K562 (cell line): ENCODE results near the gene PLAC8. TPM values are rescaled to one million over a fixed set of nuclear protein-coding genes. Genes with fewer than 3 reads are reported as not detected.

Experiments used
- ATAC-seq: fragments of 200-7000 bp; cut with Tn5 transposase; 3 replicates; pipeline ENCODE4 v1.9.1; 2020; ENCODE audit warnings: moderate library complexity
- BruUV-seq: library from RNA; stranded (reverse); fragments of 400-500 nt; replicated peaks from 2 replicates; lab custom pipeline; 2021; lab: Mats Ljungman, UMichigan
- CTCF ChIA-PET: fragments of 300-600 bp; formaldehyde crosslinking; extraction: SDS; loops from one replicate; lab custom pipeline; 2021; ENCODE audit warnings: low intra/inter-chr PET ratio; lab: Yijun Ruan, JAX
- POLR2A ChIA-PET: fragments of 300-600, 350-650 bp; sonication (Branson Sonifier 250); formaldehyde crosslinking; extraction: SDS; loops from one replicate; lab custom pipeline; 2021; ENCODE audit warnings: antibody characterized with exemption, inconsistent platforms; lab: Yijun Ruan, JAX
- DNase-seq, 4 experiments: peaks; one replicate each; pipeline versions ENCODE4 v3.0.0 to v3.0.0-alpha.2; 2011 to 2018; ENCODE audit warnings: low spot score in 3 of 4, mixed read lengths in 3 of 4; ENCODE audit errors: extremely low read depth in 1 of 4
- FAIRE-seq: peaks from 2 replicates; lab custom pipeline; 2011; peaks lifted over from hg19 to GRCh38; lab: Jason Lieb, UNC
- H2AFZ ChIP-seq: 2 replicates; pipeline ENCODE4 v1.6.0; 2011; ENCODE audit warnings: low read depth, low read length, control low read depth, inconsistent platforms
- H3K27ac ChIP-seq: fragments of 200-600 bp; 3 replicates; pipeline ENCODE4 v1.8.0; 2011; ENCODE audit warnings: low read depth, mild to moderate bottlenecking, control low read depth, inconsistent platforms, low read length, moderate library complexity, mixed read lengths; ENCODE audit errors: extremely low read depth
- H3K27me3 ChIP-seq, 2 experiments: fragments of 300-600 bp in 1 of 2; 2 replicates in 1 of 2; 3 replicates in 1 of 2; pipeline versions ENCODE4 v1.6.0 to v1.8.0; 2011; ENCODE audit warnings: inconsistent platforms in 2 of 2, low read length in 2 of 2, mild to moderate bottlenecking in 1 of 2, mixed read lengths in 1 of 2, moderate library complexity in 1 of 2; ENCODE audit not compliant: control insufficient read depth in 2 of 2, insufficient read depth in 2 of 2
- H3K36me3 ChIP-seq: fragments of 300-600 bp; 3 replicates; pipeline ENCODE4 v1.8.0; 2011; ENCODE audit warnings: mild to moderate bottlenecking, low read length, inconsistent platforms; ENCODE audit not compliant: control insufficient read depth, insufficient read depth
- H3K4me1 ChIP-seq, 2 experiments: fragments of 200-600 bp in 1 of 2; replicated peaks in 1 of 2; 2 replicates in 1 of 2; 3 replicates in 1 of 2; pipeline versions ENCODE4 v1.5.1 to v1.8.0; 2011; ENCODE audit warnings: inconsistent platforms in 2 of 2, low read length in 2 of 2, mild to moderate bottlenecking in 1 of 2, mixed read lengths in 1 of 2, moderate library complexity in 1 of 2; ENCODE audit not compliant: control insufficient read depth in 2 of 2, insufficient read depth in 2 of 2
- H3K4me2 ChIP-seq: 2 replicates; pipeline ENCODE4 v1.6.1; 2011; ENCODE audit warnings: low read length, control low read depth, inconsistent platforms, mixed read lengths; ENCODE audit not compliant: insufficient read depth
- H3K4me3 ChIP-seq: fragments of 200-600 bp; sonication (generic), shearing (Covaris generic); 2 replicates; pipeline ENCODE4 v1.5.1; 2016; ENCODE audit warnings: control low read depth, inconsistent platforms
- H3K79me2 ChIP-seq: fragments of 200-600 bp; 3 replicates; pipeline ENCODE4 v1.8.0; 2011; ENCODE audit warnings: low read length, inconsistent platforms; ENCODE audit not compliant: control insufficient read depth, insufficient read depth
- H3K9ac ChIP-seq, 2 experiments: 2 replicates each; pipeline versions ENCODE4 v1.6.0 to v1.6.1; 2011; ENCODE audit warnings: low read depth in 2 of 2, low read length in 2 of 2, control low read depth in 1 of 2, inconsistent platforms in 1 of 2, mild to moderate bottlenecking in 1 of 2, mixed read lengths in 1 of 2; ENCODE audit not compliant: insufficient read depth in 1 of 2
- H3K9me1 ChIP-seq: one replicate; pipeline ENCODE4 v1.6.0; 2011; ENCODE audit warnings: inconsistent platforms, mild to moderate bottlenecking, low read length, moderate library complexity; ENCODE audit not compliant: control insufficient read depth, insufficient read depth
- H3K9me3 ChIP-seq: replicated peaks from 2 replicates; pipeline ENCODE4 v1.5.1; 2011; ENCODE audit warnings: low read depth, low read length, inconsistent platforms; ENCODE audit not compliant: control insufficient read depth, insufficient read depth
- H4K20me1 ChIP-seq: replicated peaks from 2 replicates; pipeline ENCODE4 v1.6.1; 2011; ENCODE audit warnings: low read length, inconsistent platforms, mixed read lengths; ENCODE audit not compliant: control insufficient read depth, insufficient read depth
- CTCF ChIP-seq, 3 experiments: IDR thresholded peaks in 2 of 3; conservative IDR thresholded peaks in 1 of 3; 2 replicates each; pipeline ENCODE4 v1.5.1; 2011 to 2012; ENCODE audit warnings: low read length in 3 of 3, mild to moderate bottlenecking in 3 of 3, control low read depth in 2 of 3, improper control_type of control experiment in 1 of 3, inconsistent platforms in 1 of 3, low read depth in 1 of 3, mixed read lengths in 1 of 3, moderate library complexity in 1 of 3; ENCODE audit not compliant: insufficient read depth in 2 of 3
- RAD21 ChIP-seq, 2 experiments: fragments of 250-450 bp in 1 of 2; fragments of 450-650 bp in 1 of 2; sonication (Bioruptor Pico) in 1 of 2; formaldehyde crosslinking in 1 of 2; IDR thresholded peaks in 1 of 2; conservative IDR thresholded peaks in 1 of 2; 2 replicates each; pipeline versions ENCODE4 v1.4.0 to v1.8.0; 2020 to 2022; ENCODE audit warnings: mild to moderate bottlenecking in 2 of 2, moderate library complexity in 1 of 2
- SRSF7 ChIP-seq: fragments of 200-400 bp; formaldehyde crosslinking; optimal IDR thresholded peaks from 2 replicates; pipeline ENCODE3; 2017; ENCODE audit warnings: mild to moderate bottlenecking, low read depth, low read length
- XRCC3 ChIP-seq: fragments of 450-650 bp; IDR thresholded peaks from 2 replicates; pipeline ENCODE4 v1.6.1; 2017; ENCODE audit warnings: mild to moderate bottlenecking, moderate library complexity
- in situ Hi-C: fragments of 300-500 bp; cut with MboI; formaldehyde crosslinking; loops from 4 replicates; pipeline ENCODE4 v1.15.0; 2018; ENCODE audit warnings: inconsistent platforms, mixed read lengths
- intact Hi-C: fragments of 100-400 bp; cut with micrococcal nuclease; formaldehyde crosslinking; loops from 2 replicates; pipeline ENCODE4 v1.14.2; 2022
- polyA plus RNA-seq, 8 experiments: library from polyadenylated mRNA; depleted of rRNA in 4 of 8; stranded (reverse) in 5 of 8; unstranded in 3 of 8; fragments of >200 nt; fragmentation: Nextera tagmentation in 2 of 8; fragmentation: Illumina TruSeq in 1 of 8; extraction: Ambion mirVana in 2 of 8; extraction: Trizol in 1 of 8; gene quantifications; 2 replicates each; pipeline versions ENCODE4 v1.2.1 to v1.2.3, GENCODE V29; 2011 to 2014; ENCODE audit warnings: inconsistent platforms in 1 of 8, missing spikeins in 1 of 8
- total RNA-seq, 7 experiments: library from RNA; depleted of rRNA in 6 of 7; stranded (reverse); fragments of >200 nt in 6 of 7; fragmentation: Illumina TruSeq in 2 of 7; extraction: Trizol in 2 of 7; gene quantifications; 2 replicates each; pipeline versions ENCODE4 v1.2.1 to v1.2.3, GENCODE V29; 2011 to 2021; ENCODE audit warnings: low replicate concordance in 1 of 7

PLAC8 gene
- total and polyA plus RNA-seq, 9 of the 15 experiments (the other 6 are each of a cell fraction or from before 2014, with no cell fraction given) = 0.27 to 0.51 TPM; not detected in 7

- POLR2A ChIA-PET = interaction anchor here (0.8 kb wide), 1 partner anchor 15 kb away, joined by 3 read pairs; no protein-coding TSS in a partner anchor
- ATAC-seq (no peak), FAIRE-seq (no peak), DNase-seq (no peak)
- intact Hi-C loops = no loop called here
- H4K20me1 ChIP-seq = no peaks in the 10 kb centered on the region
- no peaks in the 10 kb centered on the region for H3K27me3 ChIP-seq
- no peaks in the 10 kb centered on the region for H3K4me1 ChIP-seq
- H3K36me3 ChIP-seq = peaks cover 60% of the 10 kb centered on the region; the same call in 2 of the 3 replicates
- no peaks in the 10 kb centered on the region for H3K9me1 ChIP-seq
- CTCF ChIA-PET = interaction anchor here (0.8 to 1.0 kb wide), 2 partner anchors 198 to 228 kb away, joined by 3 read pairs; no protein-coding TSS in a partner anchor
- H2AFZ ChIP-seq = no peak overlapping the region
- no peaks in the 10 kb centered on the region for H3K79me2 ChIP-seq
- H3K27ac ChIP-seq = no peak overlapping the region
- no peak overlapping the region for H3K4me2 ChIP-seq
- in situ Hi-C loops = no loop called here
- no TSS peak for BruUV-seq
- TF ChIP-seq XRCC3 = no peak
- TF ChIP-seq CTCF (IDR thresholded peaks at IDR 0.05 in 2 of 3, conservative IDR thresholded peaks at IDR 0.05 in 1 of 3; ENCODE audit: insufficient read depth in 2 of 3, low read depth in 1 of 3, low read length in 3 of 3) = peak in 1 of 3 experiments; percentile 23; a peak in 2 of 6 replicates
- peak in 1 of 2 experiments; percentile 24; a peak in 1 of 4 replicates for TF ChIP-seq RAD21 (CRISPR knock-in tag; conservative IDR thresholded peaks at IDR 0.05 in 1 of 2, IDR thresholded peaks at IDR 0.05 in 1 of 2)
- TF ChIP-seq SRSF7 = no peak
- no peaks in the 10 kb centered on the region for H3K9me3 ChIP-seq
- no peak overlapping the region for H3K9ac ChIP-seq
- H3K4me3 ChIP-seq = no peak overlapping the region
Observed at GRCh38 chr4:83054928-83055327, 59.6 kb downstream of the PLAC8 start.
